Glomerular endothelial cell (primary cell): ENCODE data around the gene LINGO1. TPM values are rescaled to one million over a fixed set of nuclear protein-coding genes. Genes with fewer than 3 reads are reported as not detected.
A peak's percentile ranks its signal among the peaks of the same experiment; 100 is the strongest.

Experiments used
- DNase-seq: peaks from one replicate; pipeline ENCODE4 v3.0.0-alpha.2; 2011; ENCODE audit warnings: low read depth, low spot score; ENCODE audit errors: extremely low read depth
- total RNA-seq: library from RNA; depleted of rRNA; stranded (reverse); fragments of >200 nt; gene quantifications from 2 replicates; pipeline ENCODE4 v1.2.3, GENCODE V29; 2015

The LINGO1 gene
- total RNA-seq, 1 donor from 2014 or later: 0.18 TPM

- peak; percentile 10 for DNase-seq
Observed at GRCh38 chr15:77633134-77633912, 611 bp upstream of the LINGO1 start.

- DNase-seq: no peak
Observed at GRCh38 chr15:77631745-77632533, 773 bp downstream of the LINGO1 start.

GRCh38 chr15:77630956-77631744 lies 1.6 kb downstream of the LINGO1 start:
- DNase-seq: no peak

GRCh38 chr15:77630056-77630455 lies 2.7 kb downstream of the LINGO1 start:
- no peak for DNase-seq

GRCh38 chr15:77629070-77630030 lies 3.4 kb downstream of the LINGO1 start:
- no peak for DNase-seq

GRCh38 chr15:77628010-77628409 lies 4.7 kb downstream of the LINGO1 start:
- no peak for DNase-seq

- DNase-seq: no peak
Observed at GRCh38 chr15:77627581-77627980, 5.1 kb downstream of the LINGO1 start.

GRCh38 chr15:77627067-77627466 lies 5.6 kb downstream of the LINGO1 start:
- no peak for DNase-seq

- no peak for DNase-seq
Observed at GRCh38 chr15:77626002-77626401, 6.7 kb downstream of the LINGO1 start.

GRCh38 chr15:77625376-77625775 lies 7.3 kb downstream of the LINGO1 start:
- no peak for DNase-seq

- DNase-seq: no peak
Observed at GRCh38 chr15:77624868-77625267, 7.8 kb downstream of the LINGO1 start.

GRCh38 chr15:77623755-77624524 lies 8.8 kb downstream of the LINGO1 start:
- DNase-seq: no peak

- no peak for DNase-seq
Observed at GRCh38 chr15:77622934-77623754, 9.6 kb downstream of the LINGO1 start.

GRCh38 chr15:77622209-77622933 lies 10.3 kb downstream of the LINGO1 start:
- DNase-seq: no peak

- no peak for DNase-seq
Observed at GRCh38 chr15:77621847-77622208, 10.9 kb downstream of the LINGO1 start.

- no peak for DNase-seq
Observed at GRCh38 chr15:77620960-77621647, 11.6 kb downstream of the LINGO1 start.

GRCh38 chr15:77620297-77620696 lies 12.4 kb downstream of the LINGO1 start:
- DNase-seq: no peak
